A673 (cell line): Measurements from ENCODE around the gene WBP4. TPM values are rescaled to one million over a fixed set of nuclear protein-coding genes. Genes with fewer than 3 reads are reported as not detected.

Source experiments
- BruUV-seq: library from RNA; stranded (reverse); fragments of 400-500 nt; replicated peaks from 2 replicates; lab custom pipeline; 2021; lab: Mats Ljungman, UMichigan
- CTCF ChIA-PET: fragments of 300-600 bp; sonication (Branson Sonifier 250); formaldehyde crosslinking; loops from one replicate; lab custom pipeline; 2022; ENCODE audit warnings: antibody characterized with exemption; lab: Charles Lee
- POLR2A ChIA-PET: fragments of 300-600 bp; sonication (Branson Sonifier 250); formaldehyde crosslinking; loops from one replicate; lab custom pipeline; 2022; ENCODE audit warnings: antibody characterized with exemption; ENCODE audit not compliant: low non-redundant PET; lab: Charles Lee
- DNase-seq: peaks from one replicate; pipeline ENCODE4 v3.0.0-alpha.2; 2015; ENCODE audit warnings: low spot score
- H3K27ac ChIP-seq: fragments of 200-600 bp; sonication (generic); 2 replicates; pipeline ENCODE4 v1.5.1; 2016; ENCODE audit warnings: mixed run types, low read depth, mild to moderate bottlenecking, mixed read lengths, antibody characterized with exemption, low read length; ENCODE audit not compliant: poor library complexity, severe bottlenecking
- H3K27me3 ChIP-seq: fragments of 200-600 bp; sonication (generic); replicated peaks from 2 replicates; pipeline ENCODE4 v1.6.1; 2017; ENCODE audit warnings: mixed run types, low read depth, mild to moderate bottlenecking, mixed read lengths, antibody characterized with exemption, low read length; ENCODE audit not compliant: insufficient read depth, poor library complexity
- H3K36me3 ChIP-seq: fragments of 200-600 bp; sonication (generic); 2 replicates; pipeline ENCODE4 v1.6.1; 2016; ENCODE audit warnings: mixed run types, mild to moderate bottlenecking, mixed read lengths, antibody characterized with exemption, low read length; ENCODE audit not compliant: insufficient read depth, poor library complexity, severe bottlenecking
- H3K4me1 ChIP-seq: fragments of 200-600 bp; sonication (generic); 2 replicates; pipeline ENCODE4 v1.6.1; 2017; ENCODE audit warnings: mixed run types, mild to moderate bottlenecking, mixed read lengths, antibody characterized with exemption, low read length; ENCODE audit not compliant: insufficient read depth, poor library complexity, severe bottlenecking
- H3K4me3 ChIP-seq: fragments of 200-600 bp; sonication (generic); 2 replicates; pipeline ENCODE4 v1.5.1; 2016; ENCODE audit warnings: low read depth, mixed run types, mild to moderate bottlenecking, mixed read lengths, low read length; ENCODE audit not compliant: poor library complexity, severe bottlenecking
- H3K9me3 ChIP-seq: fragments of 200-600 bp; sonication (generic); 2 replicates; pipeline ENCODE4 v1.6.1; 2016; ENCODE audit warnings: mixed run types, low read depth, mild to moderate bottlenecking, mixed read lengths, antibody characterized with exemption, low read length; ENCODE audit not compliant: poor library complexity, severe bottlenecking
- EZH2 ChIP-seq: fragments of 200-600 bp; sonication (generic); IDR thresholded peaks from 2 replicates; pipeline ENCODE4 v1.6.1; 2017; ENCODE audit warnings: borderline replicate concordance, low read depth, mild to moderate bottlenecking, mixed read lengths, antibody characterized with exemption, low read length; ENCODE audit not compliant: poor library complexity, severe bottlenecking
- intact Hi-C: fragments of 100-400 bp; cut with micrococcal nuclease; formaldehyde crosslinking; loops from one replicate; pipeline ENCODE4 v1.10.0; 2022; ENCODE audit not compliant: unreplicated experiment
- total RNA-seq: library from RNA; stranded (reverse); gene quantifications from 2 replicates; pipeline ENCODE4 v1.2.3, GENCODE V29; 2021
- TF ChIP-seq, protein P1 (sequence below): fragments of 300-800, 200-600 bp; sonication (generic); conservative IDR thresholded peaks from 2 replicates; pipeline ENCODE4 v1.5.1; 2017; ENCODE audit warnings: low read depth, mild to moderate bottlenecking, antibody characterized with exemption, low read length, moderate library complexity, mixed read lengths

Gene WBP4
- total RNA-seq, 1 experiment from 2014 or later, result 12.5 TPM

DNA sequence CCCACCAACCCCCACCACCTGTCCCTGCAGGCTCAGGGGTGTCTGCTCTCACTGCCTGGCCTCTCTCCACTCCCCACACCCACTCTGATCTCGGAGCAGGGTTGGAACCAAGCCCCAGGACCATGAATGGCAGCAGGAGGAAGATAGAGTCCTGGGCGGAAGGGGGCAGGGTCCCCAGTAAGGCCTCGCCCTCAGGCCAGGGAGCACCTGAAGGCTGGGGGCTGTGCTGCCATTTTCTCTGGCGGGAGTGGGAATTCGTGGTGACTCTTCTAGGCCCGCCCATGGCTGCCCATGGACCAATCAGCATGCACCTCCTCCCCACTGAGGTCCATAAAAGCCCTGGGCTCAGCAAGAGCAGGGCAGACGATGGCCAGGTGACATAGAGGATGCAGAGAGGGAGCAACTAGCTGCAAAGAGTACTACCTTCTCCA, 46.3 kb downstream of the WBP4 start:
- CTCF ChIA-PET, result no interaction called here

DNA sequence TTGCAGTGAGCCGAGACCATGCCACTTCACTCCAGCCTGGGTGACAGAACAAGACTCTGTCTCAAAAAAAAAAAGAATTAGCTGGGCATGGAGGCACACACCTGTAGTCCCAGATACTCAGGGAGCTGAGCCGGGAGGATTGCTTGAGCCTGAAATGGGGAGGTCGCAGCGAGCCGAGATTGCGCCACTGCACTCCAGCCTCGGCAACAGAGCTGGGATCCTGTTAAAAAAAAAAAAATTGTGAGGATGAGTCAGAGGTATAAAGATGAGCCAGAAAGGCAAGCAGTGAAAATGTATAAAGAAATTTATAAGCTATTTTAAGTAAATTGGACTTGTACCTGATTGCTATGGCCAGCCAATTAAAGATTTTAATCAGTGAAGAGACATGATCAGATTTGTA, 50.1 kb downstream of the WBP4 start:
- H3K27me3 ChIP-seq, result no peaks in the 10 kb centered on the region
- BruUV-seq, result no TSS peak
- no peak overlapping the region for H3K4me3 ChIP-seq
- H3K9me3 ChIP-seq, result no peaks in the 10 kb centered on the region
- H3K27ac ChIP-seq, result no peak overlapping the region
- POLR2A ChIA-PET, result no interaction called here
- no peak for DNase-seq
- no peak for TF ChIP-seq EZH2
- TF ChIP-seq, protein P1, sequence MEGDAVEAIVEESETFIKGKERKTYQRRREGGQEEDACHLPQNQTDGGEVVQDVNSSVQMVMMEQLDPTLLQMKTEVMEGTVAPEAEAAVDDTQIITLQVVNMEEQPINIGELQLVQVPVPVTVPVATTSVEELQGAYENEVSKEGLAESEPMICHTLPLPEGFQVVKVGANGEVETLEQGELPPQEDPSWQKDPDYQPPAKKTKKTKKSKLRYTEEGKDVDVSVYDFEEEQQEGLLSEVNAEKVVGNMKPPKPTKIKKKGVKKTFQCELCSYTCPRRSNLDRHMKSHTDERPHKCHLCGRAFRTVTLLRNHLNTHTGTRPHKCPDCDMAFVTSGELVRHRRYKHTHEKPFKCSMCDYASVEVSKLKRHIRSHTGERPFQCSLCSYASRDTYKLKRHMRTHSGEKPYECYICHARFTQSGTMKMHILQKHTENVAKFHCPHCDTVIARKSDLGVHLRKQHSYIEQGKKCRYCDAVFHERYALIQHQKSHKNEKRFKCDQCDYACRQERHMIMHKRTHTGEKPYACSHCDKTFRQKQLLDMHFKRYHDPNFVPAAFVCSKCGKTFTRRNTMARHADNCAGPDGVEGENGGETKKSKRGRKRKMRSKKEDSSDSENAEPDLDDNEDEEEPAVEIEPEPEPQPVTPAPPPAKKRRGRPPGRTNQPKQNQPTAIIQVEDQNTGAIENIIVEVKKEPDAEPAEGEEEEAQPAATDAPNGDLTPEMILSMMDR, result no peak
- CTCF ChIA-PET, result no interaction called here
- no peaks in the 10 kb centered on the region for H3K4me1 ChIP-seq
- H3K36me3 ChIP-seq, result no peaks in the 10 kb centered on the region
- intact Hi-C loops, result no loop called here

More for the DNA sequence above, 46.3 kb downstream of the WBP4 start:
- BruUV-seq, result no TSS peak
- intact Hi-C loops, result no loop called here
- H3K4me3 ChIP-seq, result no peak overlapping the region
- TF ChIP-seq EZH2, result no peak
- TF ChIP-seq, protein P1, result no peak
- no peak overlapping the region for H3K27ac ChIP-seq
- no peaks in the 10 kb centered on the region for H3K27me3 ChIP-seq
- no peak for DNase-seq
- POLR2A ChIA-PET, result no interaction called here
- no peaks in the 10 kb centered on the region for H3K36me3 ChIP-seq
- no peaks in the 10 kb centered on the region for H3K9me3 ChIP-seq
- no peaks in the 10 kb centered on the region for H3K4me1 ChIP-seq

DNA sequence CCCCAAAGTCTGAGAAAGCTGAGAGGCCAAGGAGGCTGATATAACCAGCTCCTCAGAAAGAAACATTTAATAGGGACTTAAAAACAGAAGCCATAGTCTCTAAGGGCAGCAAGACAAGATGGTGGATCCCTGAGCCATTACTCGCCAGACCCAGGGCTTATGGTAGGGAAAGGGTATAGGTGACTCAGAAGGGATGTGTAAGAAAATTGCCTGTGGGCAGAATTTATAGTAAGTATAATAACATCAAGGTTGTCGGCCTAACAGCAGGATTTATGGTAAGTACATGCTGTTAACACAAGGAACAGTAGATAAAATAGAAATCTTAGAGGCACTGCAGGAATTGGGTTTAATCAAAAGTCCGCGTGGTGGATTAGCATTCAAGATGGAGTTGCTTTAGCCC, 56.6 kb downstream of the WBP4 start:
- intact Hi-C loops, result no loop called here
- DNase-seq, result no peak
- ChIA-PET POLR2A (no interaction called here), CTCF (no interaction called here)
- no peaks in the 10 kb centered on the region for H3K9me3 ChIP-seq
- TF ChIP-seq EZH2, result no peak
- TF ChIP-seq, protein P1, result no peak
- no peaks in the 10 kb centered on the region for H3K36me3 ChIP-seq
- BruUV-seq, result no TSS peak
- no peak overlapping the region for H3K27ac ChIP-seq
- H3K4me1 ChIP-seq, result no peaks in the 10 kb centered on the region
- no peaks in the 10 kb centered on the region for H3K27me3 ChIP-seq
- no peak overlapping the region for H3K4me3 ChIP-seq
